Measurements from ENCODE around the gene HSPD1. TPM values are rescaled to one million over a fixed set of nuclear protein-coding genes. Genes with fewer than 3 reads are reported as not detected.

HSPD1 gene
- total and polyA plus RNA-seq, 9 of the 15 experiments (the other 6 are each of a cell fraction or from before 2014, with no cell fraction given) = 398 to 1,014 (median 622) TPM

- no peak for TF ChIP-seq ZBTB1 (CRISPR knock-in tag; IDR thresholded peaks at IDR 0.05; ENCODE audit: borderline replicate concordance, low read depth)
- peak; percentile 80; the same call in 1 of the 2 replicates for TF ChIP-seq ZNF395 (CRISPR knock-in tag; IDR thresholded peaks at IDR 0.05)
- TF ChIP-seq MTA3 (IDR thresholded peaks at IDR 0.05; ENCODE audit: borderline replicate concordance) = peak; percentile 36; the same call in 1 of the 2 replicates
- TF ChIP-seq, protein P1, sequence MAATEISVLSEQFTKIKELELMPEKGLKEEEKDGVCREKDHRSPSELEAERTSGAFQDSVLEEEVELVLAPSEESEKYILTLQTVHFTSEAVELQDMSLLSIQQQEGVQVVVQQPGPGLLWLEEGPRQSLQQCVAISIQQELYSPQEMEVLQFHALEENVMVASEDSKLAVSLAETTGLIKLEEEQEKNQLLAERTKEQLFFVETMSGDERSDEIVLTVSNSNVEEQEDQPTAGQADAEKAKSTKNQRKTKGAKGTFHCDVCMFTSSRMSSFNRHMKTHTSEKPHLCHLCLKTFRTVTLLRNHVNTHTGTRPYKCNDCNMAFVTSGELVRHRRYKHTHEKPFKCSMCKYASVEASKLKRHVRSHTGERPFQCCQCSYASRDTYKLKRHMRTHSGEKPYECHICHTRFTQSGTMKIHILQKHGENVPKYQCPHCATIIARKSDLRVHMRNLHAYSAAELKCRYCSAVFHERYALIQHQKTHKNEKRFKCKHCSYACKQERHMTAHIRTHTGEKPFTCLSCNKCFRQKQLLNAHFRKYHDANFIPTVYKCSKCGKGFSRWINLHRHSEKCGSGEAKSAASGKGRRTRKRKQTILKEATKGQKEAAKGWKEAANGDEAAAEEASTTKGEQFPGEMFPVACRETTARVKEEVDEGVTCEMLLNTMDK (IDR thresholded peaks at IDR 0.05; ENCODE audit: borderline replicate concordance, insufficient read depth, low read depth, low read length, poor library complexity, severe bottlenecking) = peak; percentile 87
- TF ChIP-seq, protein P2, sequence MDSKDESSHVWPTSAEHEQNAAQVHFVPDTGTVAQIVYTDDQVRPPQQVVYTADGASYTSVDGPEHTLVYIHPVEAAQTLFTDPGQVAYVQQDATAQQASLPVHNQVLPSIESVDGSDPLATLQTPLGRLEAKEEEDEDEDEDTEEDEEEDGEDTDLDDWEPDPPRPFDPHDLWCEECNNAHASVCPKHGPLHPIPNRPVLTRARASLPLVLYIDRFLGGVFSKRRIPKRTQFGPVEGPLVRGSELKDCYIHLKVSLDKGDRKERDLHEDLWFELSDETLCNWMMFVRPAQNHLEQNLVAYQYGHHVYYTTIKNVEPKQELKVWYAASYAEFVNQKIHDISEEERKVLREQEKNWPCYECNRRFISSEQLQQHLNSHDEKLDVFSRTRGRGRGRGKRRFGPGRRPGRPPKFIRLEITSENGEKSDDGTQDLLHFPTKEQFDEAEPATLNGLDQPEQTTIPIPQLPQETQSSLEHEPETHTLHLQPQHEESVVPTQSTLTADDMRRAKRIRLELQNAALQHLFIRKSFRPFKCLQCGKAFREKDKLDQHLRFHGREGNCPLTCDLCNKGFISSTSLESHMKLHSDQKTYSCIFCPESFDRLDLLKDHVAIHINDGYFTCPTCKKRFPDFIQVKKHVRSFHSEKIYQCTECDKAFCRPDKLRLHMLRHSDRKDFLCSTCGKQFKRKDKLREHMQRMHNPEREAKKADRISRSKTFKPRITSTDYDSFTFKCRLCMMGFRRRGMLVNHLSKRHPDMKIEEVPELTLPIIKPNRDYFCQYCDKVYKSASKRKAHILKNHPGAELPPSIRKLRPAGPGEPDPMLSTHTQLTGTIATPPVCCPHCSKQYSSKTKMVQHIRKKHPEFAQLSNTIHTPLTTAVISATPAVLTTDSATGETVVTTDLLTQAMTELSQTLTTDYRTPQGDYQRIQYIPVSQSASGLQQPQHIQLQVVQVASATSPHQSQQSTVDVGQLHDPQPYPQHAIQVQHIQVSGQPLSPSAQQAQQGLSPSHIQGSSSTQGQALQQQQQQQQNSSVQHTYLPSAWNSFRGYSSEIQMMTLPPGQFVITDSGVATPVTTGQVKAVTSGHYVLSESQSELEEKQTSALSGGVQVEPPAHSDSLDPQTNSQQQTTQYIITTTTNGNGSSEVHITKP (IDR thresholded peaks at IDR 0.05; ENCODE audit: partially characterized antibody) = peak; percentile 82
- peak; percentile 90 for TF ChIP-seq HDAC3 (IDR thresholded peaks at IDR 0.05; ENCODE audit: borderline replicate concordance, partially characterized antibody)
- no peak for TF ChIP-seq PHB (CRISPR knock-in tag; IDR thresholded peaks at IDR 0.05)
- 0 out of 2 replicates have a peak, but pooled peaks have one; percentile 9 for TF ChIP-seq EGR1 (conservative IDR thresholded peaks at IDR 0.05)
- peak; percentile 95 for TF ChIP-seq DEAF1 (CRISPR knock-in tag; IDR thresholded peaks at IDR 0.05)
- TF ChIP-seq MED1 (CRISPR knock-in tag; IDR thresholded peaks at IDR 0.05; ENCODE audit: borderline replicate concordance) = no peak
- no peak for TF ChIP-seq DNMT1 (IDR thresholded peaks at IDR 0.05)
- no peak for TF ChIP-seq SRSF1 (IDR thresholded peaks at IDR 0.05; ENCODE audit: low read depth, low read length)
- peak; percentile 63 for TF ChIP-seq POLR2AphosphoS5 (IDR thresholded peaks at IDR 0.05; ENCODE audit: control insufficient read depth, insufficient read depth, low read depth, low read length)
- TF ChIP-seq RBM22 (IDR thresholded peaks at IDR 0.05; ENCODE audit: low read depth, low read length, poor library complexity, severe bottlenecking) = no peak
- TF ChIP-seq ZNF511 (CRISPR knock-in tag; IDR thresholded peaks at IDR 0.05) = peak; percentile 57; the same call in 1 of the 2 replicates
- TF ChIP-seq ZSCAN29 (IDR thresholded peaks at IDR 0.05) = no peak
- TF ChIP-seq POLR3G (IDR thresholded peaks at IDR 0.05; ENCODE audit: extremely low read depth, insufficient read length, insufficient replicate concordance) = no peak
Measured at GRCh38 chr2:197453123-197453913, 46.3 kb downstream of the HSPD1 start, which contains the start of gene COQ10B (continued).

All from K562 (cell line).